Skeletal muscle satellite cell (primary cell): Measurements from ENCODE around the gene ERCC4.

Experiments
- H3K27me3 ChIP-seq: 2 replicates; pipeline ENCODE4 v1.7.0; 2013; ENCODE audit warnings: low read length; ENCODE audit not compliant: control insufficient read depth, insufficient read depth
- H3K36me3 ChIP-seq: 2 replicates; pipeline ENCODE4 v1.7.0; 2013; ENCODE audit warnings: mild to moderate bottlenecking, control low read depth, low read length; ENCODE audit not compliant: insufficient read depth
- H3K4me1 ChIP-seq: 2 replicates; pipeline ENCODE4 v1.7.0; 2013; ENCODE audit warnings: low read length; ENCODE audit not compliant: control insufficient read depth, insufficient read depth
- H3K4me2 ChIP-seq: 2 replicates; pipeline ENCODE4 v1.7.0; 2013; ENCODE audit warnings: mild to moderate bottlenecking, low read length
- H3K4me3 ChIP-seq: 2 replicates; pipeline ENCODE4 v1.7.0; 2013; ENCODE audit warnings: low read length
- H3K9ac ChIP-seq: 2 replicates; pipeline ENCODE4 v1.7.0; 2013; ENCODE audit warnings: mild to moderate bottlenecking, low read depth, low read length, moderate library complexity
- H3K9me3 ChIP-seq: replicated peaks from 2 replicates; pipeline ENCODE4 v1.7.0; 2013; ENCODE audit warnings: mild to moderate bottlenecking, control low read depth, low read length

ERCC4 gene

GRCh38 chr16:13997526-13997925, 77.6 kb downstream of the ERCC4 start:
- peaks cover 36% of the 10 kb centered on the region for H3K27me3 ChIP-seq
- H3K9ac ChIP-seq: no peak overlapping the region
- H3K9me3 ChIP-seq: no peaks in the 10 kb centered on the region
- H3K36me3 ChIP-seq: no peaks in the 10 kb centered on the region
- H3K4me2 ChIP-seq: no peak overlapping the region
- peaks cover 1% of the 10 kb centered on the region for H3K4me1 ChIP-seq
- no peak overlapping the region for H3K4me3 ChIP-seq

GRCh38 chr16:13997933-13998332, 78.0 kb downstream of the ERCC4 start:
- Histone ChIP-seq H3K27me3 (peaks cover 32% of the 10 kb centered on the region), H3K4me2 (no peak overlapping the region), H3K9me3 (no peaks in the 10 kb centered on the region), H3K36me3 (no peaks in the 10 kb centered on the region), H3K4me3 (no peak overlapping the region), H3K9ac (no peak overlapping the region), H3K4me1 (peaks cover 5% of the 10 kb centered on the region)

GRCh38 chr16:13999071-13999894, 79.3 kb downstream of the ERCC4 start:
- no peaks in the 10 kb centered on the region for H3K9me3 ChIP-seq
- peaks cover 19% of the 10 kb centered on the region for H3K27me3 ChIP-seq
- no peak overlapping the region for H3K4me3 ChIP-seq
- no peak overlapping the region for H3K4me2 ChIP-seq
- H3K4me1 ChIP-seq: peaks cover 12% of the 10 kb centered on the region
- H3K9ac ChIP-seq: no peak overlapping the region
- no peaks in the 10 kb centered on the region for H3K36me3 ChIP-seq

- Histone ChIP-seq H3K9ac (no peak overlapping the region), H3K36me3 (no peaks in the 10 kb centered on the region), H3K4me2 (no peak overlapping the region), H3K27me3 (peaks cover 13% of the 10 kb centered on the region), H3K4me1 (peaks cover 19% of the 10 kb centered on the region), H3K4me3 (no peak overlapping the region), H3K9me3 (no peaks in the 10 kb centered on the region)
Measured at GRCh38 chr16:13999895-14000425, 80.0 kb downstream of the ERCC4 start.

- no peak overlapping the region for H3K4me2 ChIP-seq
- H3K27me3 ChIP-seq: peaks cover 13% of the 10 kb centered on the region
- H3K4me3 ChIP-seq: no peak overlapping the region
- no peaks in the 10 kb centered on the region for H3K9me3 ChIP-seq
- peaks cover 20% of the 10 kb centered on the region for H3K4me1 ChIP-seq
- no peaks in the 10 kb centered on the region for H3K36me3 ChIP-seq
- H3K9ac ChIP-seq: no peak overlapping the region
Measured at GRCh38 chr16:14001521-14001920, 81.6 kb downstream of the ERCC4 start.
